NT2/D1 (cell line): ENCODE measurements around the gene WDR7.

Experiments
- YY1 ChIP-seq: IDR thresholded peaks from 2 replicates; pipeline ENCODE4 v1.6.1; 2011; ENCODE audit not compliant: insufficient read length, insufficient read depth
- ZNF274 ChIP-seq: IDR thresholded peaks from 2 replicates; pipeline ENCODE4 v1.6.1; 2011; ENCODE audit warnings: mild to moderate bottlenecking, low read depth, low read length

DNA sequence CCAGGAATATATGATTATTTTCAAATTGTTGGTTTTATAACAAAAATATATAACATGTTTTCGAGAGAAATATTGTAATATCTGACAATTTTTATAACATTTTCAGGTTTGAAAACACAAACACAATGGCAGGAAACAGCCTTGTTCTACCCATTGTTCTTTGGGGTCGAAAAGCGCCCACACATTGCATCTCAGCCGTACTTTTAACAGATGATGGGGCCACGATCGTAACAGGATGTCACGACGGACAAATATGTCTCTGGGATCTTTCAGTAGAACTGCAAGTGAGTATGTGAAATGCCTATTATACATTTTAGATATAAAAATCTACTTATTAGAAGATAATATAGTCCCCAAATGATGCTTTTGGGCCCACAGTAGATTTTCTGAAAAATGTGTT is 21.2 kb downstream of the WDR7 start:
- no peak for TF ChIP-seq ZNF274
- no peak for TF ChIP-seq YY1
